ENCODE measurements around the gene IL17RE.
"Not testable (repeated sequence)": the region's sequence is repeated elsewhere in the genome, so short reads cannot be mapped to it uniquely, and the experiment has no call there.

IL17RE gene

DNA sequence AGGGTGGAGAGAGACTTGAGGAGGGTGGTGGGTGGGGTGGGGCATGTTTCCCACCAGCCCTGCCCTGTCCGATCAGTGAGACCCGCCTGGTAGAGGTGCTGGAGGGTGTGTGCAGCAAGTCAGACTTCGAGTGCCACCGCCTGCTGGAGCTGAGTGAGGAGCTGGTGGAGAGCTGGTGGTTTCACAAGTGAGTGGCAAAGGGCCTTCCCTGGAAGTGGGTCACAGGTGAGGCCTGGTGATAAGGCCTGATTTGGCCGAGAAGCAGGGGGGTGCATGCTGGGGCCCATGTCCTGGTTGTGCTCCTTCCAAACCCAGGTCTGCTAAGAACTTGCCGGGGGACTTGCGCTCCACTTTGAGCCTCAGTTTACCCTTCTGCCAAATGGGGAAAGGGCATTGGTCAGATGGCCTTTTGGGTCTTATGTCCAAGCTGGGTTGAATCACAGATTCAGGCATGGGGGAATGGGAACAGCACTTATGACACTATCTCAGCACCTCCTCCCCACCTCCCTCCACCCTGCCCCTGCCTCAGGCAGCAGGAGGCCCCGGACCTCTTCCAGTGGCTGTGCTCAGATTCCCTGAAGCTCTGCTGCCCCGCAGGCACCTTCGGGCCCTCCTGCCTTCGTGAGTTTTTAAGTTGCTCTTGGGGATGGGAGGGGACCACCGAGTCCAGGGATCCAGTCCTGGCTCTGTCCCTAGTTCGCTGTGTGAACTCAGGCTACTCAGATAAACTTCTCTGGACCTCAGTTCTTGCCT, 35.0 kb downstream of the IL17RE start:
- no peak for DNase-seq

- DNase-seq, result no peak
Observed at GRCh38 chr3:9938966-9939365, 36.3 kb downstream of the IL17RE start.

GRCh38 chr3:9939906-9940305, 37.3 kb downstream of the IL17RE start:
- not testable (repeated sequence) for DNase-seq

DNA sequence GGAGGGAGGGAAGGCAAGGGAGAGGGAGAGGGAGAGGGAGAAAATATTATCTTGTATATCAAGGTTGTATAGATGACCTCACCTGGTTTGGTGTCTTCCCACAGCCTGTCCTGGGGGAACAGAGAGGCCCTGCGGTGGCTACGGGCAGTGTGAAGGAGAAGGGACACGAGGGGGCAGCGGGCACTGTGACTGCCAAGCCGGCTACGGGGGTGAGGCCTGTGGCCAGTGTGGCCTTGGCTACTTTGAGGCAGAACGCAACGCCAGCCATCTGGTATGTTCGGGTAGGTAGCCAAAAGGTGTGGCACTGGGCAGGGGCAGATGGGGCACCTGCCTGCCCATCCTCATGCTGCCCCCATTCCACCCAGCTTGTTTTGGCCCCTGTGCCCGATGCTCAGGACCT, 38.1 kb downstream of the IL17RE start:
- no peak for DNase-seq

- DNase-seq, result no peak
Observed at GRCh38 chr3:9942164-9942563, 39.5 kb downstream of the IL17RE start.

GRCh38 chr3:9942934-9943690, 40.5 kb downstream of the IL17RE start:
- DNase-seq, result no peak

GRCh38 chr3:9944271-9944670, 41.6 kb downstream of the IL17RE start:
- no peak for DNase-seq

GRCh38 chr3:9945358-9945757, 42.7 kb downstream of the IL17RE start:
- DNase-seq, result no peak

DNA sequence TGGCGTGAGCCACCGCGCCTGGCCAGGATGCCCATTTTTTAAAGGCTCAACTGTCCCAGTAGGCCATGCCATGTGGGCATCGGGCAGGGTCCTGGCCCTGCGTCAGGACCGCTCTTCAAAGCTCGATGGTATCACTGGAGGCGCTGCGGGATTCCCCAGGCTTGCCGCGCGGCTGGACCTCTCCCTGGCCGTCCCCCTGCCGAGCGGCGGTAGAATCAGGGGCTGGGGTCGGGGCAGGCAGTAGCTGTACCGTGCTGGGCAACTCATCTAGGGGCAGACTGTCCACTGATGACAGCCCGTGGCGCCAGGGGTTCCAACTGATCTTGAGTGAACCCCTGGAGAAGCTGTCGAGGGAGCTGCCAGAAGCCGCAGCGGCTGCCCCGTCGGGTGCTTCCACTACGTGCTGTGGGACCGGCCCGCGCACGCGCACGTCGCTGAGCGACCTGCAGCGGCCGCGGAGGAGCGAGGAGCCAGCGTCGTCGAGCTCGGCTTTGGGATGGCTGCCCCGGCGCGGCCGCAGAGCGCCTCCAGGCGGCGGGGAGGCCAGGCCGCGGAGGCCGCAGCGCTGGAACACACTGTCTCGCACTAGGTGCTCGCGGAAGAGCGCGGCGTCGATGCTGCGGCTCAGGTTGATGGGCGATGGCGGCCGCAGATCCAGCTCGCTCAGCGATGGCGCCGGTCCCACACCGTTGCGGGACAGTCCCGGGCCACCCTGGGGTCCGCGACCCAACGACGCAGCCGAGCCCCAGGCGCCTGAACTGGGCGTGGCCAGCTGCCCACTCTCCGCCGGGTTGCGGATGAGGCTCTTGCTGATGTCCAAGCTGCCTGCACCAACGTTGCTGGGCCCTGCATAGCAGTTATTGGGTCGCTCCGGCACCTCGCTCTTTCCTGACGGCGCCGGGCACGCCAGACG, 43.7 kb downstream of the IL17RE start:
- DNase-seq, result peak; percentile 84

DNA sequence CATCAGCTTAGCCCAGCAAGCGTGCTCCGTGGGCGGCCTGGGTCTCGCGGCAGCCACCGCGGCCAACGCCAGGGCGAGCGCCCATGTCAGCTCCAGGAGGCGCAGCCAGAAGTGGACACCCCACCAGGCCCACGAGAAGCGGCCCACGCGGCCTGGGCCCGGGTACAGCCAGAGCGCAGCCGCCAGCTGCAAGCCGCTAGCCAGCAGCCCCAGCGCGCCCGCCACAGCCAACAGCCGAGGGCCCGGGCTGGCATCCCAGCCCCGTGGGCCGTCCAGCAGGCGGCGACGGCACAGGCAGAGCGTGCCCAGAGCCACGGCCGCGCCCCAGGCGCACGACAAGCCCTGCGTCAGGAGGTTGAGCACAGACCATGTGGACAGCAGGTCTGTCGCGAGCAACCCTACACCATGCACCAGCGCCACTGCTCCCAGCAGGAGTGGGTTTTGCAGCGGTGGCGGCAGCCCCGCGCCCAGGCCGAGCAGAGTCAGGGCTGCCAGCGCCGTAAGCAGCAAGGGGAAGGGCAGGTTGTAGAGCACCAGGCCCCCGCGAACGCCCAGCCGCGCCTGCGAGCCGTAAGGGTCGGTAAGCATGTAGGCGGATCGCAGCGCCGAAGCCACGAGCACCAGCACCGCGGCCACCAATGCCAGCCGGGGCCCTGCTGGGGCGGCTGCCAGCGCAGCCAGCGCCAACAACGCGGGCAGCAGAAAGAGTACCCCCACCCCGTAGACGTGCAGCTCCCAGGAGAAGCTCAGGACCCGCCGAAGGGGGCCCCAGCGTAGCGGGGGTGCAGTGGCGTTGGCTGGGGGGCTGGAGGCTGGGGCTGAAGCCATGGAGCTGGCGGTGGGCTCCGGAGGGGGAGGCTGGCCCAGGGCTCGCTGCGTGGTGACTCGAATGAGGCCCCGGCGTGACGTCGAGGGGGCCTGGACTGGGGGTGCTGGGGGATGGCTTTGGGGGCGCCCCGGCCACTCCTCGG, 44.7 kb downstream of the IL17RE start:
- no peak for DNase-seq

DNA sequence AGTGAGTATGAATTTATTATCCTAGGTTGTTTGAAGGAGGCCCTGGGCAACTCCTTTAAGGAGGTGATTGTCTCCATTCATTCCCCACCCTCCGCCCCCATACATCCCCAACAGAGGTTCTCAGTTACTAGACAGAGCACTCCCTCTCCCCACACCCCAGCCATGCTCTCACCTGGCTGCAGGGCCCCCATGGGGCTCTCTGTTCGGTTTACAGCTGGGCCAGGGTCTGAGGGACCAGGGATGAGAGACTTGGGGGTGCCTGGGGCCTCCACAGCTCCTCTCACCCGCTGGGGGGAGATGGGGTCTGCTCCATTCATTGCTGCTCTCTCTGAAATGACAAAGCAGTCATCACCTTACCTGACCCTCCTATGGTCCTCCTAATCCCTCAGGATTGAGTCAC, 45.9 kb downstream of the IL17RE start:
- DNase-seq, result no peak

GRCh38 chr3:9949115-9949514, 46.5 kb downstream of the IL17RE start:
- no peak for DNase-seq

DNA sequence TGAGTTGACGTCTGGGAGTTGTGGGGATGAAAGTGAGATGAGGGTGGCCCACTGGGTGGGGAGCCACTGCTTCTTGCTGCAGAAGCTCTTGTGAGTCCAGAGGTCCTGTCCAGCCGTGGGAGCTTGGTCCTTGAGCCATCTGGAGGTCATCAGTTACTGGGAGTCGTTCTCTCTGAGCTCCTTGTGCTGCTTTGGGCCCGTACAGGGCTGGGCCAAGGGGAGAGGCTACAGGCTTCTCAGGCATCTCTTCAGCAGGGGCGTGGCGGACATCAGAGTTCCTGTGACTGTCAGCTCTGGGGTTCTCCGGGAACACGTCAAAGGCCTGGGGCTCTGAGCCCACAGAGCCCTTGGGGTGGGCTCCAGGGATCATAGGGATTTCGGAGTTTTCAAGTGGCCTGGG, 47.0 kb downstream of the IL17RE start:
- no peak for DNase-seq

GRCh38 chr3:9951126-9951525, 48.5 kb downstream of the IL17RE start:
- DNase-seq, result no peak

DNA sequence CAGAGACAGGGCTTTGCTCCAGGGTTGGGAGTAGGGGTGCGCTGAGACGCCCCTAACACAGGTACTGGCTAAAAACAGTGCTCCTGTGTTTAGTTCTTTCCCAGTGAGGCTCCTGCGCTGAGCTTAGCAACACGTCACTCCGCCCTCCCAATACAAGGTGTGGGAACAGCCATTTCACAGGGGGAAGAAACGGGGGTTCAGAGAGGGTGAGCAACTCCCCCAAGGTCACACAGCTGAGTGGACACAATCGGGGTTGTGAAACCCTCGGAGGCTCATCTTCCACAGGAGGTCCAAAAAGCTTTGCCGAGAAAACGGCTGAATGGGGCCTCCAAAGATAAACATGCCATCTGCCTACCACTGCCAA, 48.9 kb downstream of the IL17RE start:
- no peak for DNase-seq

DNA sequence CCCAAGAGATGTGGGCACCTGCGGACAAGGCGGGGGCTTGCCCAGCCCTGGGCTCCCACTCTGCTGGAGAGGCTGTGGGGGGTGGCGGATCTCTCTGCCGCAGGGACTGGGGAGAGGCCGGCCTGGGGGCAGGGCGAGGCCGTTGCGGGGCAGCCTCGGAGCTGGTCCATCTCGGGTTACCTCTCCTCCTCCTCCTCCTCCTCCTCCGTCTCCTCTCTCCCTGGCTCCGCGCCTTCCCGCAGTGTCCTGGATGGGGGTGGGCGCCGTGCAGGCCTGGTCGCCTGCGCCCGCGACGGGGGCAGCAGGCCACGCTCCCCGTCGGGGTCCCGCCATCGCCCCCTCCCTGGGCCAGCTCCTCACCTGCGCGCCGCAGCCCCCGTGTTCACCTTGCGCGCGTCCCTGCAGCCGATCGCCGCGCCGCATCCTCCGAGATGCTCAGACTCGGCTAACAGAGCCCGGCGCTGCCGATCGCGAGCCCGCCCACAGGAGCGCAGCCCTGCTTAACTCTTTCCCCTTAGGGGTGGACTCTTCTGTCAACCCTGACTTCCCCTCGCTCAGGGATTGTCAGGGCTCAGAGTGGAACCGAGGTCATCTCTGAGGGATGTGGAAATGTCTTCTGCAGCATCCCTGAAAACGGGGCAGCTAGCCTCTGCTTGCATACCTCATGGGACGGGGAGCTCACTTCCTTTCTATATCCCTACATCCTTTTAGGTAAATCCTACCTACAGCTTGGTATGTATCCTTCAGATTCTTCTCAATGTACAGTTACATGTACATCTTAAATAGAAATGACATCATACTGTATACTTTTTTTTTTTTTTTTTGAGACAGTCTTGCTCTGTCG, 49.5 kb downstream of the IL17RE start, which contains the start of gene PRRT3:
TSS of gene PRRT3 (minus strand) at position 447 of the 844 bp plus-strand sequence. CDS start 2,293 bp downstream, outside the sequence.
- peak; percentile 67 for DNase-seq

GRCh38 chr3:9955067-9955502, 52.4 kb downstream of the IL17RE start:
- DNase-seq, result no peak

DNA sequence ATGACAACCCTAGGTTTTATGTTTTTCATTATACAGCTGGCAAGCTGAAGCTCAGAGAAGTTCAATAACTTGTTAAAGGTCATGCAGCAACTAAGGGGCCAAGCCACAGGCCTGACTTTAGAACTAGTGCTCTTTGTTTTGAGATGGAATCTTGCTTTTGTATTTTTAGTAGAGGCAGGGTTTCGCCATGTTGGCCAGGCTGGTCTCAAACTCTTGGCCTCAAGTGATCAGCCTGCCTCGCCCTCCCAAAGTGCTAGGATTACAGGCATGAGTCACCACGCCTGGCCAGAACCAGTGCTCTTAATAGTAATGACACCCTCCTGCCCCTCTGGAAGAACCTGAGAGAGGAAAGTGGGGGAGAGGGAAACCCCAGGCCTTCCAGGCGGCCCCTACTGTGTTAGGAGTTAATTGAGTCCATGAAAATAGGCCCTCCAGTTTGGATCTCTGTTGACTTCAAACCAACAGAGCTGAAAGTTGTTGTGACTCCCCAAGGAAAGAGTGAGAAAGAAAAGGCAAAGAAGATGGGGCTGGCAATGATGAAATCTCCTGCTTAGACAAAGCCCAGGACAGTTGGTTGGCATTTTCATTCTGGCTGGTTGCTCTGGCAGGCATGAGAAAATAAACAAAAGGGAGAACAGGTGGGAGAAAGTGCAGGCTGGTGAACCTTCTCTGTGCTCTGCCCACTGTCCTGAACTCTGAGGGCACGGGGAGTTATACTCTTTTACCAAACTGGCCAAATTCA, 53.1 kb downstream of the IL17RE start:
- DNase-seq, result no peak

- no peak for DNase-seq
Observed at GRCh38 chr3:9957214-9957613, 54.6 kb downstream of the IL17RE start.

GRCh38 chr3:9965200-9965875, 62.7 kb downstream of the IL17RE start:
- DNase-seq, result no peak
